HepG2 (cell line): Measurements from ENCODE around the gene ALDH3A1. TPM values are rescaled to one million over a fixed set of nuclear protein-coding genes. Genes with fewer than 3 reads are reported as not detected.

ENCODE experiments used
- ARNTL ChIP-seq: sonication (generic); formaldehyde crosslinking; IDR thresholded peaks from 2 replicates; pipeline ENCODE4 v1.4.0; 2020; ENCODE audit warnings: mild to moderate bottlenecking, missing genetic modification reagents
- BCL6 ChIP-seq: IDR thresholded peaks from 2 replicates; pipeline ENCODE4 v1.6.1; 2016; ENCODE audit warnings: missing genetic modification reagents, missing compliant biosample characterization
- BRCA1 ChIP-seq: sonication (generic); formaldehyde crosslinking; IDR thresholded peaks from 2 replicates; pipeline ENCODE4 v1.4.0; 2020; ENCODE audit warnings: missing genetic modification reagents
- ELF3 ChIP-seq: IDR thresholded peaks from 2 replicates; pipeline ENCODE4 v1.6.1; 2016; ENCODE audit warnings: missing genetic modification reagents, missing compliant biosample characterization
- EP300 ChIP-seq, 3 experiments: sonication (generic) in 1 of 3; formaldehyde crosslinking in 1 of 3; IDR thresholded peaks; 2 replicates each; pipeline versions ENCODE4 v1.5.1 to v1.6.1; 2011 to 2020; ENCODE audit warnings: low read depth in 2 of 3, low read length in 2 of 3, borderline replicate concordance in 1 of 3, improper control_type of control experiment in 1 of 3, mild to moderate bottlenecking in 1 of 3, missing genetic modification reagents in 1 of 3, moderate library complexity in 1 of 3
- FOSL2 ChIP-seq: sonication (generic); formaldehyde crosslinking; IDR thresholded peaks from 2 replicates; pipeline ENCODE4 v1.4.0; 2020; ENCODE audit warnings: missing genetic modification reagents
- HIVEP1 ChIP-seq: sonication (generic); formaldehyde crosslinking; IDR thresholded peaks from 2 replicates; pipeline ENCODE4 v1.4.0; 2020; ENCODE audit warnings: mild to moderate bottlenecking, missing genetic modification reagents
- HNF4G ChIP-seq, 2 experiments: sonication (generic) in 1 of 2; formaldehyde crosslinking in 1 of 2; IDR thresholded peaks; 2 replicates each; pipeline versions ENCODE4 v1.4.0 to v1.6.1; 2011 to 2020; ENCODE audit warnings: borderline replicate concordance in 2 of 2, low read depth in 2 of 2, mild to moderate bottlenecking in 2 of 2, low read length in 1 of 2, missing genetic modification reagents in 1 of 2, moderate library complexity in 1 of 2
- NAIF1 ChIP-seq: sonication (generic); formaldehyde crosslinking; IDR thresholded peaks from 2 replicates; pipeline ENCODE4 v1.5.0; 2020; ENCODE audit warnings: mild to moderate bottlenecking, missing genetic modification reagents, borderline replicate concordance
- NFKBIZ ChIP-seq: IDR thresholded peaks from 2 replicates; pipeline ENCODE4 v1.6.1; 2018; ENCODE audit warnings: missing genetic modification reagents, missing compliant biosample characterization
- NONO ChIP-seq, 2 experiments: fragments of 450-650 bp in 1 of 2; sonication (generic) in 1 of 2; formaldehyde crosslinking in 1 of 2; IDR thresholded peaks in 1 of 2; conservative IDR thresholded peaks in 1 of 2; 2 replicates each; pipeline versions ENCODE4 v1.6.1 to v1.8.0; 2017 to 2022; ENCODE audit warnings: mild to moderate bottlenecking in 1 of 2, missing genetic modification reagents in 1 of 2, moderate library complexity in 1 of 2
- NR2F6 ChIP-seq, 2 experiments: IDR thresholded peaks; 2 replicates each; pipeline ENCODE4 v1.6.1; 2016; ENCODE audit warnings: antibody characterized with exemption in 1 of 2, mild to moderate bottlenecking in 1 of 2
- PAWR ChIP-seq: sonication (generic); formaldehyde crosslinking; IDR thresholded peaks from 2 replicates; pipeline ENCODE4 v1.4.0; 2020; ENCODE audit warnings: missing genetic modification reagents, mild to moderate bottlenecking, borderline replicate concordance
- SOX6 ChIP-seq, 2 experiments: fragments of 450-650 bp in 1 of 2; sonication (generic) in 1 of 2; formaldehyde crosslinking in 1 of 2; IDR thresholded peaks; 2 replicates each; pipeline versions ENCODE4 v1.4.0 to v1.6.1; 2017 to 2020; ENCODE audit warnings: antibody characterized with exemption in 1 of 2, mild to moderate bottlenecking in 1 of 2, missing genetic modification reagents in 1 of 2
- ZBTB34 ChIP-seq: sonication (generic); formaldehyde crosslinking; IDR thresholded peaks from 2 replicates; pipeline ENCODE4 v1.8.0; 2022; ENCODE audit warnings: mild to moderate bottlenecking, missing genetic modification reagents
- ZFY ChIP-seq: sonication (generic); formaldehyde crosslinking; IDR thresholded peaks from 2 replicates; pipeline ENCODE4 v1.4.0; 2020; ENCODE audit warnings: missing genetic modification reagents
- ZNF18 ChIP-seq: sonication (generic); formaldehyde crosslinking; IDR thresholded peaks from 2 replicates; pipeline ENCODE4 v1.8.0; 2022; ENCODE audit warnings: mild to moderate bottlenecking, missing genetic modification reagents; ENCODE audit not compliant: insufficient replicate concordance
- ZNF30 ChIP-seq: sonication (generic); formaldehyde crosslinking; IDR thresholded peaks from 2 replicates; pipeline ENCODE4 v1.5.0; 2020; ENCODE audit warnings: mild to moderate bottlenecking, missing genetic modification reagents
- ZNF788 ChIP-seq: sonication (generic); formaldehyde crosslinking; IDR thresholded peaks from 2 replicates; pipeline ENCODE4 v1.5.0; 2020; ENCODE audit warnings: mild to moderate bottlenecking, missing genetic modification reagents, borderline replicate concordance
- polyA plus RNA-seq, 8 experiments: library from polyadenylated mRNA; depleted of rRNA in 3 of 8; stranded (reverse) in 7 of 8; unstranded in 1 of 8; fragments of >200 nt; fragmentation: Illumina TruSeq in 4 of 8; extraction: Trizol in 4 of 8; gene quantifications; 2 replicates each; pipeline versions ENCODE4 v1.2.1 to v1.2.3, GENCODE V29; 2011 to 2016; ENCODE audit warnings: low read depth in 4 of 8, missing spikeins in 1 of 8, mixed read lengths in 1 of 8; ENCODE audit not compliant: insufficient read depth in 1 of 8
- total RNA-seq, 5 experiments: library from RNA; depleted of rRNA; stranded (reverse); fragments of >200 nt; fragmentation: Illumina TruSeq; extraction: Trizol; gene quantifications; 2 replicates each; pipeline ENCODE4 v1.2.3, GENCODE V29; 2016; ENCODE audit warnings: low read depth in 1 of 5

Gene ALDH3A1
- total and polyA plus RNA-seq, 2 of the 13 experiments (the other 11 are each of a cell fraction or from before 2014, with no cell fraction given) = 0.07 to 0.62 TPM

- TF ChIP-seq ARNTL (CRISPR knock-in tag) = peak; percentile 39; the same call in 1 of the 2 replicates
- TF ChIP-seq EP300 (IDR thresholded peaks at IDR 0.05; ENCODE audit: low read depth in 2 of 2, low read length in 2 of 2) = peak; percentile 39 to 91; a peak in 3 of 4 replicates
- peak; percentile 61; the same call in 1 of the 2 replicates for TF ChIP-seq EP300 (CRISPR knock-in tag; IDR thresholded peaks at IDR 0.05; ENCODE audit: borderline replicate concordance)
- TF ChIP-seq ZNF30 (CRISPR knock-in tag) = no peak
- TF ChIP-seq BRCA1 (CRISPR knock-in tag) = no peak
- TF ChIP-seq NAIF1 (CRISPR knock-in tag) = peak; percentile 67; the same call in 1 of the 2 replicates
- TF ChIP-seq ZFY (CRISPR knock-in tag) = peak; percentile 29; the same call in 1 of the 2 replicates
- peak; percentile 92 for TF ChIP-seq BCL6 (CRISPR knock-in tag)
- TF ChIP-seq HIVEP1 (CRISPR knock-in tag) = no peak
- peak; percentile 21; the same call in 1 of the 2 replicates for TF ChIP-seq ELF3 (CRISPR knock-in tag)
- TF ChIP-seq NFKBIZ (CRISPR knock-in tag) = peak; percentile 38; the same call in 1 of the 2 replicates
- TF ChIP-seq ZBTB34 (CRISPR knock-in tag) = peak; percentile 65; the same call in 1 of the 2 replicates
- peak; percentile 86 for TF ChIP-seq NR2F6 (IDR thresholded peaks at IDR 0.05)
- TF ChIP-seq NR2F6 (CRISPR knock-in tag; IDR thresholded peaks at IDR 0.05) = peak; percentile 87
- TF ChIP-seq ZNF788 (CRISPR knock-in tag) = 0 out of 2 replicates have a peak, but pooled peaks have one; percentile 18
- TF ChIP-seq SOX6 (IDR thresholded peaks at IDR 0.05) = no peak
- TF ChIP-seq SOX6 (CRISPR knock-in tag; IDR thresholded peaks at IDR 0.05) = peak; percentile 95
- peak; percentile 85 for TF ChIP-seq HNF4G (IDR thresholded peaks at IDR 0.05; ENCODE audit: borderline replicate concordance, low read depth, low read length)
- peak; percentile 76; the same call in 1 of the 2 replicates for TF ChIP-seq HNF4G (CRISPR knock-in tag; IDR thresholded peaks at IDR 0.05; ENCODE audit: borderline replicate concordance, low read depth)
- TF ChIP-seq ZNF18 (CRISPR knock-in tag) = peak; percentile 31
- no peak for TF ChIP-seq NONO (IDR thresholded peaks at IDR 0.05)
- TF ChIP-seq NONO (CRISPR knock-in tag; conservative IDR thresholded peaks at IDR 0.05) = peak; percentile 58; the same call in 1 of the 2 replicates
- TF ChIP-seq FOSL2 (CRISPR knock-in tag) = peak; percentile 62
- TF ChIP-seq PAWR (CRISPR knock-in tag) = no peak
Measured at GRCh38 chr17:19733953-19734526, 14.1 kb downstream of the ALDH3A1 start (continued).
